Heart left ventricle (tissue), 13 donors: ENCODE data around the gene ANKRD9.

Experiments used
- CTCF ChIP-seq, 12 donors: fragments of 200-600 bp; sonication (generic) in 4 of 12; IDR thresholded peaks; one replicate each; pipeline versions ENCODE4 v1.5.0 to v1.8.0; 2018 to 2022; ENCODE audit warnings: antibody characterized with exemption in 12 of 12, mild to moderate bottlenecking in 5 of 12
- POLR2A ChIP-seq, 2 donors: fragments of 450-650 bp; IDR thresholded peaks; one replicate each; pipeline ENCODE4 v1.6.1; 2017; ENCODE audit warnings: antibody characterized with exemption in 2 of 2, mild to moderate bottlenecking in 2 of 2, moderate library complexity in 2 of 2
- donor health status: ischemic (EF 13 %, LVEDD 7.1; RV severe dilation, severe dysfunction).
- donor health status: DM: no; HTN: yes; CAD: no.
- donor health status: DM: no; HTN: no; CAD: no.
- donor health status: ischemic (EF 25% LVEDD 6.9; RV normal size, moderate dysfunction).
- donor health status: ischemic (EF 25% LVEDD 5.7; RV mildly dilated, moderate dysfunction).
- donor health status: ischemic (EF 35%, LVEDD 5.7; RV mildly dilated, moderate dysfunction).
- donor health status: nonischemic (EF 11% LVEDD 7.7; RV severe dilation, severe dysfunction).
- donor health status: DM: yes; HTN: yes; CAD: no.
- donor health status: PGD.
- donor health status: ischemic (EF 29% LVEDD 5.4; RV normal size, mild dysfunction).
- donor health status: nonischemic (EF 23%, LVEDD 6.1; RV moderate dilation, normal function).

- TF ChIP-seq CTCF (IDR thresholded peaks at IDR 0.05) = no peak
- no peak for TF ChIP-seq POLR2A (IDR thresholded peaks at IDR 0.05)
Measured at GRCh38 chr14:102512793-102513300, 3.3 kb upstream of the ANKRD9 start.
